Stimulated activated CD8-positive, alpha-beta memory T cell treated with anti-CD3 and anti-CD28 coated beads, Interleukin-7, amount 100 ng/mL, for 4 hours (primary cell): ENCODE data around the gene SV2C.

Experiments
- DNase-seq, 2 donors: peaks; one replicate each; pipeline ENCODE4 v3.0.0-alpha.2; 2020; ENCODE audit warnings: low read depth in 2 of 2

Gene SV2C

DNA sequence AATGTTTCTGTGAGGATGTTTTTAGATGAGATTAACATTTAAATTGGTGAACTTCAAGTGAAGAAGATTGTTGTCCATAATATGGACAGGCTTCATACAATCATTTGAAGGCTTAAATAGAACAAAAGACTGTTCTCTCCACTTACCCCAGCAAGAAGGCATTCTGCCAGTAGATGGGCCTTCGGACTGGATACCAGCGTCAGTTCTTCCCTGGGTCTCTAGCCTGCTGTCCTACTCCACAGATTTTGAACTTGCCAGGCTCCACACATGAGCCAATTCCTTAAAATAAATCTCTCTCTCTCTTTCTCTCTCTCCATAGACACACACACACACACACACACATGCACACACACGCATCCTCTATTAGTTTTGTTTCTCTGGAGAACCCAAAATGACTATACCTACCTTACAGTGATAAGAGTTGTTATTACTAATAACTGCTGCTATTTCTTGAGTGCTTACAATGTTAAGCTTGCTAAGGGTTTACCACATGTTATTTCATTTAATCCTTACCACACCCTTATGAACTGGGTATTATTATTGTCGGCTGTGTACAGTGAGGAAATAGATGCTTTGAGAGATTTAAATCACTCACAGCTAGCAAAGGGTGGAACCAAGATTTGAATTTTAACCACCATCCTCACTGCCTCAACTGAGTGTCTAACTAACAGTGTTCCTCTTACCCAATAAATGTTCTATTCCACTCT, 300.1 kb downstream of the SV2C start:
- DNase-seq, result no peak

DNA sequence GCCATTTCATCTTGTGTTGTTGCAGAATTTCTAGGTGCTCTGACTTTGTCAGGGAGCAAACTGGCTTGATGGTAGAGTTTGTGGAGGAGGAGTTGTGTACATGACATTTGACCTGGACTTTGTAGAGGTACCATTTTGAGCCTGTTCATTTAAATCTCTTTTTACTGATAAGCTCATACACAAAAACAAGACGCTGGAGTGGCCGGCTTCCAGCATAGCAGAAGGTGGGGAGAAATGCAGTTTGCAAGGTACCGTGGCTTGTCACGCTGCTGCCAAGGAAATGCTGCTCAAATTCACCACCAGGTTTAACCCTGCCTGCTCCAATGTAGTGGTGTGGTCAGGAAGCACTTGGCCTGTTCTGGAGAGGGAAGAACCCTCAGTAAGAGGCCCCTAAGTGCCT, 301.0 kb downstream of the SV2C start:
- DNase-seq, result no peak

DNA sequence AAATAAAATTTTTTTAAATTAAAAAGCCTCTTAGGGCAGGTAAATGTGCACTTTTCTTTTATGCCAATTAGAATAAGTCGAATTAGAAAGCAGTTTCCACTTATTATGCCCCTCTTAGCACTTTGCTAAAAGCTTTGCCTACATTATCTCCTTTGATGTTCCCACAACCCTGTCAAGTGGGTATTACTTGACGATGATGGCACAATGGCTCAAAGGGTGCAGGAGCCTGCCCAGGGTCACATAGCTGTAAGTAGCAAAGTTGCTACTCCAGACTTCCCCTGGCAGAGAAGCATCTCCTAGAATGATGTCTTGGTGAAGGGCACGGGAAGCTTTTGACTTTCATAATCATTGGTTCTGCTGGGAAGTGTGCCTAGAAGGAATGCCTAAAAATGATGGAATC, 301.5 kb downstream of the SV2C start:
- no peak for DNase-seq

DNA sequence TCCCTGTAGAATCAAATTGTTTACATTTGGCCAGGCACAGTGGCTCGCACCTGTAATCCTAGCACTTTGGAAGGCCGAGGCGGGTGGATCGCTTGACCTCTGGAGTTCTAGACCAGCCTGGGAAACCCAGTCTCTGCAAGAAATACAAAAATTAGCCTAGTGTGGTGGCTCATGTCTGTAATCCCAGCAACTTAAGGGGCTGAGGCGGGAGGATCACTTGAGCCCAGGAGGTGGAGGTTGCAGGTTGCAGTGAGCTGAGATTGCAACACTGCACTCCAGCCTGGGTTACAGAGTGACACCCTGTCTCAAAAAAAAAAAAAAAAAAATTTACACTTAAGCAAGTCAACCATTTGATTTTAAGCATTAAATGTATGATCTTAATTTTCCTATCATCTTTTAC, 302.4 kb downstream of the SV2C start:
- no peak for DNase-seq

DNA sequence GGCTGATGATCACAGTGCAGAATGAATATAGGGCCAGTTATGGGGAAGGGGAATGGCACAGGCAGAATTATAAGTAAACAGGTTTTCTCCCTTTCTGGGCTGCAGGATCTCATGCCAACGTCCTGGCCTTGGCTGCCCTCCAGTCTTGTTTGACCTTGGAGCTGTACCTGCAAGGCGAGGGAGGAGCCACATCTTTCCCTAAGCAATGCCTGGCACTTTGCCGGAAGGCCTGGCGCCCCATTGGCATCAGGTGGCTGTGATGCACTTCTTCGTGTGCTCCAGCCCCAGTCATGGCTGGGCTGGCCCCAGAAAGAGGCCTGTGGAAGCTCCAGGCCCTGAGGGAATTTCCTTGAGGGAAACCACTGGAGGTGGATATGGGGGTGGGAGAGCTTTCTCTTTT, 303.2 kb downstream of the SV2C start:
- DNase-seq, result no peak

DNA sequence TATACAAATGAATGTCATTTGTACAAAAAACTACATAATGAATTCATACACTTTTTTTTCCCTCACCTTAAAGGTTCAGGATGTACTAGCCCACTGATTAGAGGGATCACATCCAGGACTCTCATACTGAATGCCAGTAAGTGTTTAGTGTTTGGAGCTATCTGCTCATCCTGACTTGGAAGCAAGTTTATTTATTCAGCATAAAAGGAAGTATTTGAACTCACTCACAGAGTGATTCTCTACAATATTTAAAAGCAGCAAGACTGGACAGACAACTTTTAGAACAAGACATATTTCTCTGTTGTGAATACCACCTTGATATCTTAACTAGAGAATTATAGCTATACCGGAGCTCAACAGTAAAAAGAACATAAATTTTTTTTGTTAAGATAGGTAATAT, 305.1 kb downstream of the SV2C start:
- no peak for DNase-seq

DNA sequence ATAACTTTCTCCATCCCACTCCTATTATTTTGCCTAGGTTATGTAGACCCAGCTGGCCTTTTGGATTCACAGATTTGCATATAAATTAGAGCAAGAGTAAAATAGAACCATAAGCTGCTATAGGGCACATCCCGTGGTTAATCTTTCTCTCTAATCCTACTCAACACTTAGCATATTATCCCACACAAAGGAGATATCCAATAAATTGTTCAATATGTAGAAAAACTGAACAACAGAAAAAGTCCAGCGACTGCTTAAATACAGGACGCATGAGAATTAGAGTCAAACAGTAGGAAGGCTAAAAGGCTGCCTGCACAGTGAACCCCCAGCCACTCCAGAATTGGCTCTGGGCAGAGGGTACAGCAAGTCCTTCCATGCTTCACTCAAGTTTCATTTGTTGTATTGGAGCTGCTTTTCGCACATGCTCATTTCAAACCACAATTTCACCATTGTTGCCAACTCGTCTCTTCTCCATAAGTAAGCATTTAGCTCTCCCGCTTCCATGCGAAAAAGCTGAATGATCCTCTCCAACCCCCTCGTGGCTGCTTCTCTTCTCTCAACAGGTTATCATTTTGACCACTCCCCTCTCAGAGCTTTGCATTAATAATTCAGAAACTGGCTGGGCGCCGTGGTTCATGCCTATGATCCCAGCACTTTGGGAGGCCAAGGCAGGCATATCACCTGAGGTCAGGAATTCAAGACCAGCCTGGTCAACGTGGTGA, 305.8 kb downstream of the SV2C start:
- no peak for DNase-seq

DNA sequence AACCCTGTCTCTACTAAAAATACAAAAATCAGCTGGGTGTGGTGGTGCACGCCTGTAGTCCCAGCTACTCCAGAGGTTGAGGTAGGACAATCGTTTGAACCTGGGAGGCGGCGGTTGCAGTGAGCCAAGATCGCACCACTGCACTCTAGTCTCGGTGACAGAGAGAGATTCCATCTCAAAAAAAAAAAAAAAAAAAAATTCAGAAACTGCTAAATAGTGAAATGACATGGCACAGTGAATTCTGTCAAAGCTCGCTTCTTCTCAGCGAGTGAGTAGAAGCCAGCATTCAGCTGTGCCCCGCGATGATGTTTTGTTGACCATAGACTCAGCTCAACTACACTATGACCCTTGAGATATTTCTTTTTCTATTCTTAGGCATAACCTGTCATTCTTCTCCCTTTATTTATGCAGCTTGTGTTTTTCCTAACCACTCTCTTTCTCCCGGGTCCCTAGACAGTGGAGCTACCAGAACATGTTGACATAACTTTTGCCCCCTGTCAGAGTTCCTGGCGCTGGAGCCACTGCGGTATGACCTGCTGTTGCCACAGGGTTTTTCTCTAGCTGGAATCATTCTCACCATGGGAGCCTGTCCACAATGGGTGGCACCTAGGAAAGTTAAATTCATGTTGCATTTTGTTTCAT, 306.5 kb downstream of the SV2C start:
- no peak for DNase-seq

DNA sequence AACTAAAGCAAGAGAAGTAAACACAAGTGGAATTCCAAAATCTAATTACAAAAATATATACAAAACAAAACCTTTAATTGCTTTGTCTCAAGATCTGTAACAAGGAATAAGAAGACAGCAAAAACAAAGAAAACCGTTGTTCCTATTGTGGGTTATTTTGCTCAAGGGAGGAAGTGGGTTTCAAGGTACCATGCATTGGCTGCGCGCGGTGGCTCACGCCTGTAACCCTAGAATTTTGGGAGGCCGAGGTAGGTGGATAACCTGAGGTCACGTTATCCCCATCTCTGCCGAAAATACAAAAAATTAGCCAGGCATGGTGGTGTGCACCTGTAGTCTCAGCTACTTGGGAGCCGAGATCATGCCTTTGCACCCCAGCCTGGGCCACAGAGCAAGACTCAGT, 307.8 kb downstream of the SV2C start:
- no peak for DNase-seq

DNA sequence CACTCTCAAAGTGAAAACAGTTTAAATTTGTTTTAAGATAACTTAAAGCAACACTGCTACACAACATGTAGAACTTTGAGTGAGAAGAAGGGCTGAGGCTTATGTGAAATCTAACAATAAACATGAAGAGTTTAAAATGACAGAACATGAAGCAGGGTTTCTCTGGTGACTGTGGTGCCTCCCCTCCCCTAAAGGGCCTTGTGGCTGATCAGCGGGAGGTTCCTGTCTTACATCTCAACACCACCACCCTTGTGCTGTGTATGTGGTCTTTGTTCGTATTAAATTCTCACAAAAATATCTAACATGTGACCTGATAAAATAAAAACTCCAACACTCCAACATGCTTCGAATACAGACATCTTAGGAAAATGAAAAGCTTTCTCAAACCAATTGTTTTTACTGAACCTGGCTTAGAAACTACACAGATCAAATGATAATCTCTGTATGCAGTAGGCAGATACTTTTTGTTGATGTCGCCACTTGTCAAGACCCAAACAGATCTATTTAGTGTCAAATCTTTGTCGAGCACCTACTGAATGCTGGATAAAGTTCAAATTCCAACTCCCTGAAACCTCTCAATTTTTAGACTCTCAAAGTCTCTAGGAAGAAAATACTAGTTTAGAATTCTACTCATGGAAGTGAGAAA, 310.0 kb downstream of the SV2C start:
- DNase-seq, result no peak

DNA sequence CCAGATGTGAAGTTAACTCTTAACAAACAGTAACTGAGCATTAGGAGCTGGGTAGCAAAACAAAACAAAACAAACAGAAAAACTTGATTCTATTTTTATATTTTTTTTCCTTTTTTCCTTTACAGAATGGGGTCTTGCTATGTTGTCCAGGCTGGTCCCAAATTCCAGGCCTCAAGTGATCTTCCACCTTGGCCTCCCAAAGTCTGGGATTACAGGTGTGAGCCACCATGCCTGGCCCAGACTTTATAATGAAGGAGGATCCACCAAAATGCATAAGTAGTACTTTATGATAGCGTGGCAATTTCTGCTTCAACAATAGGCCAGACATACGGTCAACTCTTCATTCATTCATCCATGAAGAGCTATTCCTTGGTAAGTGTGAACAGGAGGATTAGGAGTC, 314.0 kb downstream of the SV2C start:
- DNase-seq, result no peak

DNA sequence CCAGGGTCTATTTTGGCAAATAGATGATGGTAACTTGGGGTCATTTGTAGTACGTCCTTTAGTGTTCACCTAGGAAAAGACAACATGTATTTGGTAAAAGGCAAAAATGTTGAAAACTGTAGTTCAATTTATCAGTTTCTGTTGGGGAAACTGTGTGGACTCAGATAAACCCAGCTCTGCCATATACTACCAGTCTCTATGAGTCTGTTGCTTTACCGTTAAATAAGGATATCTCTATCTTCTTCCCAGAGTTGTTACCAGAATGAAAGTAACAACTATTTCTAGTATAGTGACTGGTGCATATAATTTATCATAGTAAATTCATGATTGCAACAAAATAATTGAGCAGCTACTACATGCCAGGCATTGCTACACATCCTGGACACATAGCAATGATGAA, 316.1 kb downstream of the SV2C start:
- DNase-seq, result no peak

DNA sequence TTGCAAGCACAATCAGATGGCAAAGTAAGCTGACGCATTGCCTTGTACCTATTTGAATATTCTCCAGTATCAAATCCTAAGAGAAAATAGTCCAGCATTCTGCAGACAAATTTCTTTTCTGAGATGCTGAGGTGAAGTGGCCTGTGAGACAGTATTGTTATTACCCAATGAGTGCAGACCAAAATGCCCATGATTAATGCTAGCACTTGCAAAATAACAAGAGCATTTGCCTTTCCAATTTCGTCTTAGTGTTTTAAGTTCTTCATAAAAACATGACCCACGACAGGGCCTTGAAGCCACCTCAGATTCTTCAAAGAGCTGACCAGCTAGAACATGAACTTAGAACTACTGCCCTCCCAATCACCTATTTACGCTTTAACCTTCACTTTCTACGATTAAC, 317.3 kb downstream of the SV2C start:
- no peak for DNase-seq

DNA sequence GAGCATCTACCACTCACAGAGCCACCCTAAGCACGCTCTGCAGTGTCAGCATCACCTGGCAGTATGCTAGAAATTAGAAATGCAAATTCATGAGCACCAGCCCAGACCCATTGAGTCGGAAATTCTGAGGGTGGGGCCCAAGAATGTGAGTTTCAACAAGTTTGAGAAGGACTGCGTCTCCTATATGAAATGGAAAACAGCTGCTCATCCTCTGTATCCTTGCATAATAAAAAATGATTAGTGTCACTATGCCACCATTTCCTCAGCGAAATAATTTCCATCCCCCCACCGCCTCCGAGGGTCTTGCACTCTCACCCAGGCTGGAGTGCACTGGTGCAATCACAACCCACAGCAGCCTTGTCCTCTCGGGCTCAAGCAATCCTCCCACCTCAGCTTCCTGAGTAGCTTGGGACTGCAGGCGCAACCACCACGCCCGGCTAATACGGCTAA, 318.6 kb downstream of the SV2C start:
- DNase-seq, result no peak

DNA sequence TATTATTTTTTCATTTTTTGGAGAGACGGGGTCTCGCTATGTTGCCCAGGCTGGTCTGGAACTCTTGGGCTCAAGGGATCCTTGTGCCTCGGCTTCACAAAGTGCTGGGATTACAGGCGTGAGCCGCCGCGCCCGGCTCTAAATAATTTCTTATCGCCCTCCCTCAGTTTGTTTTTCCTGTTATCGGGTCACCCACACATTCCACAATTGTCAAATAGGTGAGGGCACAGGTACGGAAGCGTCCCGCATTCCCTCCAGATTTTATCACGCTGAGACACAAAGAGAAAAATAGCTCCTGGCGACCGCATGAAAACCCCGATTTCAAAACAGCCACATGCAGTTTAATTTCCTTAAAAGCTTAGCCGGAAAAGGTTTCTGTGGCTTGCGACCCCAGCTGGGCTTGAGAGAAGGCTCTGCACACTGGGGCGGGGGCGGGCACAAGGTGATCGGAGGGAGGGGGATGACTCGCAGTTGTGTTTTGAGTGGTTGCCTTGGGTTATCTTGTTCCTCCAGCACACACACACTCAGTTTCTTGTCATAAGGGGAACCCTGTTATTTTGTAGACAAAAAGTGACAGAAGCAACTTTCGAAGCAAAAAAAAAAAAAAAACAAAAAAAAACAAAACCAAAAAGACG, 319.2 kb downstream of the SV2C start:
- peak; percentile 70 to 75 for DNase-seq

DNA sequence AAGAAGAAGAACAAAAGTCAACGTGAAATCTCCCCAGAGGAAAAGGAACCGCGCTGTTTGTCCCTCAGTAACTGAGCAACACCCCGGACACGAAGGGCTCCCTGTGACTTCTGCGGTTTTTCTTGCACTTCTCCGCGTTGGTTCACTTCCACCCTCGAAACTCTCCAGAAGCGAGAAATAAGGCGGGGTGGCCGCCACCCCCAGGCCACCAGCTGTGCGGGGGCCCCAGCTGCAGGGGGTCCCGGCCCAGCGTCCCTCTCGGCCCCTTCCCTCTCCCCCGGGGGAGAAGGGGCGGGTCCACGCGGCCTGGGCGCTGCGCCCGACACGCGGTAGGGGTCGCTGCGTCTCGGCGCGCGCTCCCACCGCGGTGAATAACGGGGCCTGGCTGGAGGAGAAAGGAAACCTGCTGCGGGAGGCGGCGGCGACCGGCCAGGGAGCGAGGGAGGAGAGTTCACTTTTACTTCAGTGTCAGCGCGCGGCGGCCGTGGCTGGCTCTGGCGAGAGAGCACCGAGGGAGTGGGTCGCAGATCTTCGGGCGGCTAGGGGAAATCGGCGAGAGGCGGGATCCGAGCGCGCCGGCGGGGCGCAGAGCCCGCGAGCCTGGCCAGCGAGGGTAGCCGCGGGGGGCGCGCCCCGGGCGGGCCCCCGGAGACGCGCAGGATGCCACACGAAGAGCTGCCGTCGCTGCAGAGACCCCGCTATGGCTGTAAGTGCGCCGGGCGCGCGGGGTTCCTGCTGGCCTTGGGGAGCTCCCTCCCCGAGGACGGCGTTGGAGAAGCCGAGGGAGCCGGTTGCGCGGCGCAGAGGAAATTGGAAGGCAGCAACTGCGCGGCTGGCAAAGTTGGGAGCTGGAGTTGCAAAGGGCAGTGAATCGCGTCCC, 319.9 kb downstream of the SV2C start, which contains the start of gene IQGAP2:
TSS of gene IQGAP2 (plus strand) at position 400 of the 880 bp plus-strand sequence. CDS start at position 661, 261 bp downstream.
- DNase-seq, result peak; percentile 60 to 75
